Measurements from ENCODE around the gene CAMTA1.
"Not testable (repeated sequence)": the region's sequence is repeated elsewhere in the genome, so short reads cannot be mapped to it uniquely, and the experiment has no call there.

The CAMTA1 gene

DNA sequence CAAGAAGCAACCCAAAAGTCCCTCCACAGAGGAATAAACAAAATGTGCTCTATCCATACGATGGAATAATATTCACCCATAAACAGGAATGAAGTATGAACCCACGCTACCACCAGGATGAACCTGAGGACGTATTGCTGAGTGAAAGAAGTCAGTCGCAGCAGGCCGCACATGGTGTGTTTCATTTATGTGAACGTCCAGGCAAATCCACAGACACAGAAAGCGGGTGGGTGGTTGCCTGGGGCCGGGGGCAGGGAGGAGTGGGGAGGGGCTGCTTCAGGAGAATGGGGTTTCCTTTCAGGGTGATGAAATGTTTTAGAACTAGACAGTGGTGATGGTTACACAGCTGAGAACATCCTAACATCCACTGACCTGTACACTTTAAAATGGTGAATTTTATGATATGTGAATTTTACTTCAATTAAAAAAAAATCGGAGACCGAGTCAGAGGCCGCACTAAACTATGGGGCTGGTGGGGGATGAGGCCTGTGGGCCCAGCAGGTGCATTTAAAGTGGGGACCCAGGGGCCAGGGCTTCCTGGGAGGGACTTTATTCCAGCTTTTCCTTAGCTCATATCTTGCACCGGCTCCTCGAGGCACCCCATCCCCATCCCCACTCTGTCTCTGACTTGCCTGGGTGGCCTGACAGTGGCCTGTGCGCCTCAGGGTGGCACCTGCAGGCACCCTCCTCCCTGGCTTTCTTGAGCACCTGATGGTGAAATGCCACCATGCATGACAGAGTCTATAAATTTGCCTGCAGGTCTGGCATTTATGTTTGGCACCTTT lies 593.3 kb downstream of the CAMTA1 start:
- DNase-seq (ENCODE audit: low read depth in 2 of 3, low spot score in 2 of 3): no peak

DNA sequence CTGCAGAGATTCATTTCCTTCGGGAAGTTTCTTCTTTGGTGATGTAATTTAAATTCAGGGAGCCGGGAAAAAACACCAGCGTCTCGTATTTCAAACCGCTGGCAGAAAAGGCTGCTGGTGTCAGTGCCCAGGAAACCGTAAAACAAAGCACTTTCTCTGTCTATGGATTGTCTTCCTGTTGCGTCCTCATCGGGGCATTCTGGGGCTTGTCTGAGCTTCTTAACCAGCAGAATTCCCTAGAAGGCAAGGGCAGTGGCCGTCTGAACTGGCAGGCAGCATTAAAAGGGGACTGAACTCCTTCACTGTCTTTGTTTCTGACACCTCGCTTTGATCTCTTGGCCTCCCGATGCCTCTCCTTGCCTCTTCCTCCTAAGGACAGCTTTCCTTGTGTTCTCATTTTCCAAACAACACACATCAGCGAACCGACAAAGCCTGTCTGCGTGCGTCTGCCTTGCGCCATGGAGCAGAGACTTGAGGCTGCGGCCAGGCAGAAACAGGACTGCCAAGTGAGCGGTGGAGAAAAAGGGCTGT lies 594.3 kb downstream of the CAMTA1 start:
- no peak for DNase-seq (ENCODE audit: low read depth in 2 of 3, low spot score in 2 of 3)

GRCh38 chr1:7380068-7380467 lies 594.8 kb downstream of the CAMTA1 start:
- DNase-seq (ENCODE audit: low read depth in 2 of 3, low spot score in 2 of 3): not testable (repeated sequence)

- no peak for DNase-seq (ENCODE audit: low read depth in 2 of 3, low spot score in 2 of 3)
Observed at GRCh38 chr1:7380712-7381111, 595.5 kb downstream of the CAMTA1 start.

GRCh38 chr1:7381729-7382128 lies 596.5 kb downstream of the CAMTA1 start:
- DNase-seq (ENCODE audit: low read depth in 2 of 3, low spot score in 2 of 3): not testable (repeated sequence)

DNA sequence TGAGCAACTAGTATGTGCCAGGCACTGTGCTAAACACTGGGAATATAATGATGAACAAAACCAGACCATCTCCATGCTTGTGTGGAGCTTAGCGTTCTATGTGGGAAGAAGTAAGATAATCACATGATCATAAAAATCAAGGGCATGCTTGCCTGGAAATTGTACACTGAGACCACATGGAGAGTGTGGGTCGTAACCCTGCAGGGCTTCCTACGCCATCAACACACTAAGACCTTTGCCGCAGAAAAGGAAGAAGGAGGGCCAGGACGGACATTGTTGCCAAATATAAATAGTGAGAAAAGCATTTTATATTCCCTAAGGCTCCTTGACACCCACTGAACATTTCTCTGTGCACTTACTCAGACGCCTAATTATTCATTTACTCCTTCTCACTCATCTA lies 597.7 kb downstream of the CAMTA1 start:
- no peak for DNase-seq (ENCODE audit: low read depth in 2 of 3, low spot score in 2 of 3)

DNA sequence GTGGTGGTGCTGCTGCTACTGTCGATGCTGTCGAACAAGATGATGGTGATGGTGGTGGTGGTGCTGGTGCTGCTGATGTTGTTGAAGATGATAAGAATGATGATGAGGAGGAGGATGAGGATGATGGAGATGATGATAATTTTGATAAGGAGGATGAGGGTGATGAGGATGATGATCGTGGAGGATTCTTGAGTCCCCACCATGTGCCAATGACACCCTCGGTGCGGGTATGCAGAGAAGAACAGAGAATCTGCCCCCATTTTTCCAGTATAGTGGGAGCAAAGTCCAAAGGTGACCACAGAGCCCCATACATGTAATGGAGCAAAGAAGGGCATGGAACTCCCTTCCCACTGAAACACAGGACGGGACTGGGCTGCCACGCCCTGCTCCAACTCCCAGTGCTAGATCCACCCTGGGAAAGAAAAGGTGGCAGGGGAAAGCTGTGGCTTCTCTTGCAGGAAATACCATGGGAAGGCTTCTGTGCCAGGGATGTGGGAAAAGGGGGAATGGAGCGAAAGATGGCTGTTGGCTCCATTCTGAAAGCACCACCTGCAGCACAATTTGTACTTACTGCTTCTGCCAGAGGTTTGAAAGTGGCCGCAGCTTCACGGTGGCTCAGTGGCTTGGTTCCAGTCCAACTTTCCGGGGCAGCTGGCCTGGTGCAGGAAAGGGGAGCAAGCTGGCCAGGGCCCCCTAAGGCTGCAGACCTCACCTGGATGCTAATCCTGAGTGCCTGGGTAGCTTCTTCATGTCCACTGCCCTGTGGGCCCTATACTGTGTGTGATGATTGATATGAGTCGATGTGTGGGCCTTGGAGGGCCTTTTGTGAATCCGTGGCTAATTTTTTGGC lies 598.6 kb downstream of the CAMTA1 start:
- no peak for DNase-seq (ENCODE audit: low read depth in 2 of 3, low spot score in 2 of 3)

- DNase-seq (ENCODE audit: low read depth in 2 of 3, low spot score in 2 of 3): no peak
Observed at GRCh38 chr1:7384679-7385078, 599.4 kb downstream of the CAMTA1 start.

DNA sequence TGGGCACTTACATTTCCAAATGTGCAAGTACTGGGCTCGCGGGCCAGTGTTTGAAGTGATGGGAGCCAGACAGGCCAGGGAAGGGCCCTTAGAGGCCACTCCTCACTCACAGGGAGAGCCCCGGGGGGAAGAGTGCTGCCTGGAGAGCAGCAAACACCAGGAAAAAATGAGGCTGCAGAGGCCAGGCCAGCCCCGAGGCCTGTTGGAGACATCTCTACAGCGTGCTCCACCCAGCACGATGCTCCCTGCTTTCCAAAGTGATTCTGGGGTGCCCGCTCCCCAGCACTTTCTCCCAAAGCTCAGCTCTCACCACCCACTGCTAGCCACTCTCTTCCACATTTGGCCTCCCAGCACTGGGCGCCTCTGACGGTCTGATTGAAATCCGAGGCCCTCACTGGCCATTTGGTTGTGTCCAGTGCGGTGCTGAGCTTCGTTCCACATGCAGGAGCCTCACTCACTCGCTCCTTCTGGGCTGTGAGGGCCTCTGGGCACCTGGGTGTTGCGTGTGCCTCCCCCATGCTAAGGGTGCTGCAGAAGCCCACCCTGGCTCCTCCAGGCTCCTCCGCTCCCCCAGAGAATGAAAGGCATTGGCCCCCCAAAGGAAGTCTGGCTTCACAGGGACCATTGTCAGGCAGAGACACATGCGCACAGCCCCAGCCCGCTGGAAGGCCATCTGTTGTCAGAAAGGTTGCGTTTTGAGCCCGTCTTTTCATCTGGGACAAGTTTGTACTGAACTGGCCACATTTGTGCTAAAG lies 600.4 kb downstream of the CAMTA1 start:
- no peak for DNase-seq (ENCODE audit: low read depth in 2 of 3, low spot score in 2 of 3)

DNA sequence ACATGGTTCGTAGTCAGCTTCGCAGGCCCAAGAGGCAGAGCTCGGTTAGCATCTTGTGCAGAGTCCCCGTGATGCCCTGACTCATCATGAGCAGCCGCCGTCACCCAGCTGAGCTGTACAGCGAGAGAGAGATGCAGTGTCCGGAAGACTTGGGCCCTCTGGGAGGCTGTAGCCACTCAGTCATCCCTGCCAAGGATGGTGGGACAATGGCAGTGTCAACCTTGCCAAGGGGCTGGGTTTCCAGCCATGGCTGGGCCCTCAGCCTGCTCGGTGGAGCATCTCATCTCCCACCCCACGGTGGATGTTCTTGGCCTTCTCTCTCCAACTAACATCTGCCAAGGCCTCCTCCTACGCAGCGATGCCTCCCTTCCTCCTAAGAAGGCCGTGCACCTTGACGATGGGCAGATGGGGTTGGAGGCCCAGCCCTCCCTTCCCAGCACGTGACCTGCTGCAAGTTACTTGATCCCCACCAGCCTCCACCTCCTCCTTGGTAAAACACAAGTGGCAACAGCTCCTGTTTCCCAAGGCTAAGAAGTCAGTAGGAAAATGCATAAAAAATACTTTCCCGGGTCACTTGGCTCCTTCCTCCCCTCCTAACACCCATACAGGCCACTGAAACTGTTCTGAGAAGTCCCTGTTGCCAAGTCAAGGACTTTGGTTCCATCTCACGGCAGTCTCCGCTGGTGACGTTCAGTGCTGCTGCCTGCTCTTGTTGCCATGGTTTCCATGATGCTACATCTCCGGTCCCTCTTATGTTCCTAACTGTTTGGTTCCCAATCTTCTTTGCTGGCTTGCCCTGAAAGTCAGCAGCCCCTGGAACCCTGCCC lies 601.2 kb downstream of the CAMTA1 start:
- no peak for DNase-seq (ENCODE audit: low read depth in 2 of 3, low spot score in 2 of 3)

GRCh38 chr1:7387053-7387927 lies 602.0 kb downstream of the CAMTA1 start:
- no peak for DNase-seq (ENCODE audit: low read depth in 2 of 3, low spot score in 2 of 3)

- DNase-seq (ENCODE audit: low read depth in 2 of 3, low spot score in 2 of 3): no peak
Observed at GRCh38 chr1:7388141-7388487, 602.9 kb downstream of the CAMTA1 start.

GRCh38 chr1:7388488-7389185 lies 603.4 kb downstream of the CAMTA1 start:
- no peak for DNase-seq (ENCODE audit: low read depth in 2 of 3, low spot score in 2 of 3)

GRCh38 chr1:7389201-7389905 lies 604.1 kb downstream of the CAMTA1 start:
- DNase-seq (ENCODE audit: low read depth in 2 of 3, low spot score in 2 of 3): no peak

DNA sequence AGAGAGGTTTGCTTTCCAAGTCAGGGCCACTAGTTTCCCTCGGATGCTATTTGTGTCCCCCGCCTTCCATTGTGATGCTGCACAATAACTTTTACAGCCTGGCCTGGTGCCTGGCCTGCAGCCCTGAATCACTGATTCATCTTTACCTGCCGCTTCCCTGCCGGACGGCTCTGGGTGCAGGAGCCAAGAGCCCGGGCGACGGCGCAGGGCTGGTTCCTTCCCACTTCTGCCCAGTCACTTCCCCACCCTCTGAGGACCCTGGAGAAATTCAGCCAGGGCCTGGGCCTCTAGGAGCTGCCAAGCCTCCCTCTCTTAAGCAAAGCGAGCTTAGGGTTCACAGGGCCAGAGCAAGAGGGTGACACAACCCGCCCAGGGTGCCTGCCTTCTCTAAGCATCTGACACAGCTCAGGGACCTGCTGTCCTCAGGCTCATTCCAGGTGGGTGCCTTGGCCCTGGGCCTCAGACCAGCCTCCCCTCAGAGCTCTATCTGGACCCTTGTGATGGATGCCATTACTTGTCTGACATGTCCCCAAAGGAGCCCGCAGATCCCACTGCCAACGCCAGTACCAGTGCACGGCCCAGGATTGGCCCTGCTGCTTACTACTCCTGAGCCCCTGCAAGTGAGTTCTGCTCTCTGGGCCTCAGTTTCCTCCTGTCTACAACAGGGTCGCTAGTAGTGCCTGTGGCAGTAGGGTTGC lies 604.8 kb downstream of the CAMTA1 start:
- no peak for DNase-seq (ENCODE audit: low read depth in 2 of 3, low spot score in 2 of 3)

DNA sequence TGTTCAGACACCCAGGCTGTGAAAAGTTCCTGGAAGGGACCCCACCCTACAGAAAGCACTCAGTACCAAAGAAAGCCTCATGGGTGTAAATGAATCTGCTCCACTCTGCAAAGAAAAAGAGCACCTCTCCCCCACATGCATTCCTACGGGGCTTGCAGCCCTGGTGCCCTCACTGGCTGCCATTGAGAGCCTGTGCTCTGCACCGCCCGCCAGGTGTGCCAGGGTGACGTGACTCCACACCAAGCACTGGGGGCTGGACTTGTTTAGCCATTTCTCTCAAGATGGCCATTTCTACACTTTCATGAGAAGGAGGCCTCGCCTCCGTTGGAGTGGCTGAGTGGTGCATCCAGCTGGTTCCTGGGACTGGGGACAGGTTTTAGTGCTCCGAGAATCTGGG lies 605.3 kb downstream of the CAMTA1 start:
- DNase-seq (ENCODE audit: low read depth in 2 of 3, low spot score in 2 of 3): no peak

- no peak for DNase-seq (ENCODE audit: low read depth in 2 of 3, low spot score in 2 of 3)
Observed at GRCh38 chr1:7393136-7393535, 607.9 kb downstream of the CAMTA1 start.

- DNase-seq (ENCODE audit: low read depth in 2 of 3, low spot score in 2 of 3): no peak
Observed at GRCh38 chr1:7395251-7395650, 610.0 kb downstream of the CAMTA1 start.
